Measurements from ENCODE around the gene PLXNB1. TPM values are rescaled to one million over a fixed set of nuclear protein-coding genes. Genes with fewer than 3 reads are reported as not detected.

Gene PLXNB1
- total RNA-seq, 1 experiment from 2014 or later, result 35.6 TPM

DNA sequence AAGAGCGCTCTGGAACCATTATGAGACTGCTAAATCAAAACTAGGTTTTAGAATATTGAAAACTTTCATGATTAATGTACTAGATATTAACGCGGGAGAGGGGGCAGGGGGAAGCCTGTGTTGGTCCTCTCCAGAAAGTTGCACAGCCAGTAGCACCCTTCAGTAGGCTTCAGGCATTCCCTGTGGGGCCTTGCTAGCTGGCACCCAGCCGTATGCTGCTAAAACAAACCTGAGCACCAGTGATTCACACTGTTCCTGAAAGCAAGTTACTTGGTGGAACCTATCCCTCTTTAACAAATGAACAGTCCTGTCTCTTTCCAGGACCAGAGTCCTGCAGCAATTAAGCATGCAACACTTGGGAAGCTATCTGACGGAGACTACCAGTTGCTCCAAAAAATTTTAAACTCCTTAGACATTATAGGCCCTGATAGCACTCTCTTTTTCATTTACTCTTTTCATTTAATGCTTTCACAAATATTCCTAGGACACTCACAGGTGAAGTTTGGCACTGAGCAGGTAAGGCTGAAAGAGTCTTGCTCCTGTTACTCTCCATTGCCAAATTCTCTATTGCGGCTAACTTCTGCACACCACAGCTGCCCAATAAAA is 15.5 kb upstream of the PLXNB1 start:
- Histone ChIP-seq H3K27me3 (ENCODE audit: insufficient read depth, low read length) (no peaks in the 10 kb centered on the region), H3K9me2 (ENCODE audit: insufficient read depth) (no peaks in the 10 kb centered on the region), H3K4me3 (replicated peaks in 1 of 2; ENCODE audit: low read depth in 1 of 2, low read length in 2 of 2) (peak overlapping the region; percentile 96 to 97), H3K9ac (ENCODE audit: low read length) (peak overlapping the region; percentile 87), H4K20me1 (ENCODE audit: insufficient read depth) (no peaks in the 10 kb centered on the region), H3K27ac (ENCODE audit: low read depth, low read length) (peak overlapping the region; percentile 82; the same call in 1 of the 2 replicates), H3K9me3 (ENCODE audit: control insufficient read depth in 1 of 2, insufficient read depth in 1 of 2, low read depth in 1 of 2, low read length in 2 of 2) (no peaks in the 10 kb centered on the region), H3K36me3 (ENCODE audit: control insufficient read depth in 1 of 2, insufficient read depth in 2 of 2, low read length in 2 of 2) (peaks cover 16 to 34% of the 10 kb centered on the region in 2 experiments), H3K79me2 (ENCODE audit: insufficient read depth, low read length) (peaks cover 60% of the 10 kb centered on the region), H2AFZ (ENCODE audit: low read depth, low read length, poor library complexity, severe bottlenecking) (no peak overlapping the region), H3K4me1 (ENCODE audit: control insufficient read depth in 1 of 2, insufficient read depth in 2 of 2, low read length in 2 of 2) (peaks cover 17 to 31% of the 10 kb centered on the region in 2 experiments), H3K4me2 (ENCODE audit: low read length) (peak overlapping the region; percentile 84)
- no TSS peak for BruUV-seq (replicated peaks)
- DNase-seq (ENCODE audit: low read depth, low spot score) (no peak), ATAC-seq (no peak)
- no peak for TF ChIP-seq SRF (IDR thresholded peaks at IDR 0.05; ENCODE audit: low read depth)
- TF ChIP-seq ZNF274 (IDR thresholded peaks at IDR 0.05; ENCODE audit: low read depth, low read length), result no peak
- no peak for TF ChIP-seq ZFX (IDR thresholded peaks at IDR 0.05)
- ChIA-PET POLR2A (interaction anchor here (1.3 kb wide), 1 partner anchor 28 kb away, joined by 5 read pairs; no protein-coding TSS in a partner anchor), RAD21 (ENCODE audit: low non-redundant PET in 1 of 2, low total read pairs in 2 of 2, uncharacterized antibody in 2 of 2, unreplicated experiment in 2 of 2) (interaction anchor here in 1 of 2 experiments (1.9 kb wide), 1 partner anchor 112 kb away, joined by 4 read pairs; the partner anchor contains the start of gene PFKFB4), CTCF (interaction anchor here (0.8 to 4.6 kb wide), 5 partner anchors 10 to 251 kb away, joined by 3 to 50 read pairs (median 5); no protein-coding TSS in a partner anchor)
- intact Hi-C loops (cut with micrococcal nuclease), result no loop called here

DNA sequence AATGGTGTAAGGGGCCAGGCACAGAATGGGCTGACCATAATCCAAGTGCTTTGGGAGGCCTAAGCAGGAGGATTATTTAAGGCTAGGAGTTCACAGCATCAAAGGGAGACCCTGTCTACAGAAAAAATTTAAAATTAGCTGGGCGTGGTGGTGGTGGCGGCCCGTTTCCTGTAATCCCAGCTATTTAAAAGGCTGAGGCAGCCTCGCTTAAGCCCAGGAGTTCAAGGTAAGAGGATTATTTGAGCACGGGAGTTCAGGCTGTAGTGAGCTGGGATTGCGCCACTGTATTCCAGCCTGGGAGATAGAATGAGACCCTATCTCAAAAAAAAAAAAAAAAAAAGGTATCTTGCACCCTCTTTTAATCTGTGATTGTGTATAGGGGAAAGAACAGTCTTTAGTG is 12.1 kb upstream of the PLXNB1 start:
- Histone ChIP-seq H3K27me3 (ENCODE audit: insufficient read depth, low read length) (no peaks in the 10 kb centered on the region), H3K36me3 (ENCODE audit: control insufficient read depth in 1 of 2, insufficient read depth in 2 of 2, low read length in 2 of 2) (peaks cover 16 to 21% of the 10 kb centered on the region in 2 experiments; a peak in 3 of 4 replicates), H3K79me2 (ENCODE audit: insufficient read depth, low read length) (peaks cover 56% of the 10 kb centered on the region), H3K4me3 (replicated peaks in 1 of 2; ENCODE audit: low read depth in 1 of 2, low read length in 2 of 2) (peak overlapping the region; percentile 98 to 100), H4K20me1 (ENCODE audit: insufficient read depth) (no peaks in the 10 kb centered on the region), H3K4me2 (ENCODE audit: low read length) (peak overlapping the region; percentile 75), H3K9ac (ENCODE audit: low read length) (peak overlapping the region; percentile 97), H3K27ac (ENCODE audit: low read depth, low read length) (peak overlapping the region; percentile 71; the same call in 1 of the 2 replicates), H3K4me1 (ENCODE audit: control insufficient read depth in 1 of 2, insufficient read depth in 2 of 2, low read length in 2 of 2) (peaks cover 15 to 31% of the 10 kb centered on the region in 2 experiments), H3K9me2 (ENCODE audit: insufficient read depth) (no peaks in the 10 kb centered on the region), H2AFZ (ENCODE audit: low read depth, low read length, poor library complexity, severe bottlenecking) (no peak overlapping the region), H3K9me3 (ENCODE audit: control insufficient read depth in 1 of 2, insufficient read depth in 1 of 2, low read depth in 1 of 2, low read length in 2 of 2) (no peaks in the 10 kb centered on the region)
- no peak for ATAC-seq
- intact Hi-C loops (cut with micrococcal nuclease), result no loop called here
- ChIA-PET POLR2A (interaction anchor here (0.7 kb wide), 1 partner anchor 42 kb away, joined by 4 read pairs; no protein-coding TSS in a partner anchor), CTCF (no interaction called here), RAD21 (ENCODE audit: low non-redundant PET in 1 of 2, low total read pairs in 2 of 2, uncharacterized antibody in 2 of 2, unreplicated experiment in 2 of 2) (interaction anchor here in 1 of 2 experiments (0.7 kb wide), 1 partner anchor 8 kb away, joined by 3 read pairs; no protein-coding TSS in a partner anchor)
- no peak for TF ChIP-seq RAD21 (IDR thresholded peaks at IDR 0.05; ENCODE audit: low read depth)
- no peak for TF ChIP-seq CBX3 (IDR thresholded peaks at IDR 0.05; ENCODE audit: low read depth)
- TF ChIP-seq POLR2AphosphoS5 (IDR thresholded peaks at IDR 0.05; ENCODE audit: low read depth, low read length), result no peak
- TF ChIP-seq FOSL1 (IDR thresholded peaks at IDR 0.05; ENCODE audit: low read depth), result no peak
- TF ChIP-seq SRF (IDR thresholded peaks at IDR 0.05; ENCODE audit: low read depth), result no peak
- TF ChIP-seq TCF7L2 (IDR thresholded peaks at IDR 0.05; ENCODE audit: borderline replicate concordance, extremely low read depth, insufficient read depth, insufficient read length), result no peak
- TF ChIP-seq POLR2A (IDR thresholded peaks at IDR 0.05; ENCODE audit: borderline replicate concordance, extremely low read depth, insufficient read depth, insufficient read length), result no peak
- TF ChIP-seq EZH2 (IDR thresholded peaks at IDR 0.05), result no peak
- TF ChIP-seq, protein P1, sequence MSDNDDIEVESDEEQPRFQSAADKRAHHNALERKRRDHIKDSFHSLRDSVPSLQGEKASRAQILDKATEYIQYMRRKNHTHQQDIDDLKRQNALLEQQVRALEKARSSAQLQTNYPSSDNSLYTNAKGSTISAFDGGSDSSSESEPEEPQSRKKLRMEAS (IDR thresholded peaks at IDR 0.05), result no peak
- no peak for TF ChIP-seq SP1 (IDR thresholded peaks at IDR 0.05; ENCODE audit: low read depth)
- TF ChIP-seq ZNF274 (IDR thresholded peaks at IDR 0.05; ENCODE audit: low read depth, low read length), result no peak
- no TSS peak for BruUV-seq (replicated peaks)
- no peak for DNase-seq (ENCODE audit: low read depth, low spot score)
